T-helper 22 cell (primary cell): Measurements from ENCODE around the gene PRPF40B.
"Not testable (repeated sequence)": the region's sequence is repeated elsewhere in the genome, so short reads cannot be mapped to it uniquely, and the experiment has no call there.

Source experiments
- DNase-seq: peaks from one replicate; pipeline ENCODE4 v3.0.0-alpha.2; 2020; ENCODE audit warnings: low read depth

PRPF40B gene

GRCh38 chr12:49623142-49623904 lies at the start of gene PRPF40B:
TSS of gene PRPF40B (plus strand) at chr12:49623561. CDS start at chr12:49623591, 30 bp downstream.
- DNase-seq: peak; percentile 79

GRCh38 chr12:49577589-49578315 lies 45.6 kb upstream of the PRPF40B start:
- DNase-seq: no peak

GRCh38 chr12:49578471-49579112 lies 44.8 kb upstream of the PRPF40B start:
- no peak for DNase-seq

GRCh38 chr12:49580572-49581535 lies 42.5 kb upstream of the PRPF40B start:
- no peak for DNase-seq

GRCh38 chr12:49582201-49582600 lies 41.2 kb upstream of the PRPF40B start:
- no peak for DNase-seq

GRCh38 chr12:49582850-49583249 lies 40.5 kb upstream of the PRPF40B start:
- DNase-seq: no peak

GRCh38 chr12:49583366-49584094 lies 39.8 kb upstream of the PRPF40B start:
- DNase-seq: no peak

- DNase-seq: no peak
Observed at GRCh38 chr12:49584591-49584990, 38.8 kb upstream of the PRPF40B start.

GRCh38 chr12:49585477-49586459 lies 37.6 kb upstream of the PRPF40B start:
- DNase-seq: no peak

- no peak for DNase-seq
Observed at GRCh38 chr12:49587174-49587908, 36.0 kb upstream of the PRPF40B start.

- no peak for DNase-seq
Observed at GRCh38 chr12:49588281-49588680, 35.1 kb upstream of the PRPF40B start.

GRCh38 chr12:49588721-49589516 lies 34.4 kb upstream of the PRPF40B start:
- no peak for DNase-seq

GRCh38 chr12:49598527-49598926 lies 24.8 kb upstream of the PRPF40B start:
- DNase-seq: no peak

GRCh38 chr12:49599961-49600360 lies 23.4 kb upstream of the PRPF40B start:
- DNase-seq: no peak

GRCh38 chr12:49603721-49604120 lies 19.6 kb upstream of the PRPF40B start:
- DNase-seq: no peak

- DNase-seq: no peak
Observed at GRCh38 chr12:49604856-49605255, 18.5 kb upstream of the PRPF40B start.

GRCh38 chr12:49605539-49605938 lies 17.8 kb upstream of the PRPF40B start, which contains the start of gene FAM186B:
TSS of gene FAM186B (minus strand) at chr12:49605639. CDS start at chr12:49605477, 162 bp downstream.
- DNase-seq: not testable (repeated sequence)
